GM23338 (cell line): ENCODE results near the gene NCOA7. TPM values are rescaled to one million over a fixed set of nuclear protein-coding genes. Genes with fewer than 3 reads are reported as not detected.

Experiments
- ATAC-seq: fragments of 200-7000 bp; cut with Tn5 transposase; 3 replicates; pipeline ENCODE4 v1.9.1; 2020
- DNase-seq: peaks from one replicate; pipeline ENCODE4 v3.0.0-alpha.2; 2015; ENCODE audit warnings: low spot score
- H2AFZ ChIP-seq: fragments of 200-600 bp; sonication (generic); 2 replicates; pipeline ENCODE4 v1.8.0; 2016; ENCODE audit warnings: antibody characterized with exemption, mild to moderate bottlenecking, moderate library complexity
- H3F3A ChIP-seq: fragments of 200-600 bp; sonication (generic); replicated peaks from 2 replicates; pipeline ENCODE4 v1.8.0; 2017; ENCODE audit warnings: antibody characterized with exemption, mixed run types, low read depth
- H3K27ac ChIP-seq: fragments of 200-600 bp; sonication (generic); 2 replicates; pipeline ENCODE4 v1.6.1; 2016; ENCODE audit warnings: low read depth
- H3K27me3 ChIP-seq: fragments of 200-600 bp; sonication (generic); 2 replicates; pipeline ENCODE4 v1.8.0; 2016; ENCODE audit warnings: mild to moderate bottlenecking, mixed run types, moderate library complexity; ENCODE audit not compliant: insufficient read depth
- H3K36me3 ChIP-seq: fragments of 200-600 bp; sonication (generic); 2 replicates; pipeline ENCODE4 v1.8.0; 2016; ENCODE audit warnings: mild to moderate bottlenecking; ENCODE audit not compliant: insufficient read depth
- H3K4me1 ChIP-seq: fragments of 200-600 bp; sonication (generic); 2 replicates; pipeline ENCODE4 v1.8.0; 2016; ENCODE audit warnings: mild to moderate bottlenecking, moderate library complexity; ENCODE audit not compliant: insufficient read depth
- H3K4me2 ChIP-seq: fragments of 200-600 bp; sonication (generic); 2 replicates; pipeline ENCODE4 v1.7.1; 2017; ENCODE audit warnings: mixed run types
- H3K4me3 ChIP-seq: fragments of 200-600 bp; sonication (generic); 2 replicates; pipeline ENCODE4 v1.6.1; 2016; ENCODE audit warnings: mixed run types
- H3K79me2 ChIP-seq: fragments of 200-600 bp; sonication (generic); replicated peaks from 2 replicates; pipeline ENCODE4 v1.8.0; 2017; ENCODE audit warnings: mild to moderate bottlenecking; ENCODE audit not compliant: insufficient read depth
- H3K9me2 ChIP-seq: fragments of 200-600 bp; sonication (generic); 2 replicates; pipeline ENCODE4 v1.8.0; 2017; ENCODE audit not compliant: insufficient read depth
- H4K20me1 ChIP-seq: fragments of 200-600 bp; sonication (generic); replicated peaks from 2 replicates; pipeline ENCODE4 v1.8.0; 2017; ENCODE audit warnings: mild to moderate bottlenecking; ENCODE audit not compliant: insufficient read depth
- H3K27ac Mint-ChIP-seq: 2 replicates; pipeline ENCODE4 v1.8.0; 2020; ENCODE audit warnings: inconsistent platforms, mild to moderate bottlenecking, moderate library complexity, mixed read lengths
- H3K27me3 Mint-ChIP-seq: 3 replicates; pipeline ENCODE4 v1.8.0; 2022; ENCODE audit warnings: low read depth, mild to moderate bottlenecking, moderate library complexity, mixed read lengths, inconsistent platforms; ENCODE audit not compliant: insufficient read depth, poor library complexity
- H3K36me3 Mint-ChIP-seq: 3 replicates; pipeline ENCODE4 v1.8.0; 2021; ENCODE audit warnings: low read depth, mild to moderate bottlenecking, inconsistent platforms, moderate library complexity, mixed read lengths
- H3K4me1 Mint-ChIP-seq: 3 replicates; pipeline ENCODE4 v1.8.0; 2020; ENCODE audit warnings: mild to moderate bottlenecking, inconsistent platforms, mixed read lengths
- H3K4me3 Mint-ChIP-seq: 3 replicates; pipeline ENCODE4 v1.8.0; 2021; ENCODE audit warnings: moderate library complexity, mild to moderate bottlenecking, inconsistent platforms, mixed read lengths
- H3K9me3 Mint-ChIP-seq: 3 replicates; pipeline ENCODE4 v1.8.0; 2020; ENCODE audit warnings: moderate library complexity, mild to moderate bottlenecking, inconsistent platforms, mixed read lengths
- CREB1 ChIP-seq: fragments of 250-450 bp; sonication (Bioruptor Pico); IDR thresholded peaks from 2 replicates; pipeline ENCODE4 v1.5.0; 2020; ENCODE audit warnings: low read depth, mild to moderate bottlenecking, moderate library complexity
- CTCF ChIP-seq, 2 experiments: fragments of 200-600 bp in 1 of 2; sonication (generic) in 1 of 2; conservative IDR thresholded peaks; 2 replicates each; pipeline versions ENCODE4 v1.5.1 to v1.6.1; 2016 to 2017; ENCODE audit warnings: antibody characterized with exemption in 2 of 2, low read depth in 2 of 2, mild to moderate bottlenecking in 2 of 2, moderate library complexity in 1 of 2
- ETS1 ChIP-seq: IDR thresholded peaks from 2 replicates; pipeline ENCODE4 v1.6.1; 2016; ENCODE audit warnings: antibody characterized with exemption
- EZH2 ChIP-seq: fragments of 200-600 bp; sonication (generic); IDR thresholded peaks from one replicate; pipeline ENCODE4 v1.8.0; 2017; ENCODE audit warnings: antibody characterized with exemption, mild to moderate bottlenecking, low read depth; ENCODE audit not compliant: unreplicated experiment
- EZH2phosphoT487 ChIP-seq: fragments of 200-600 bp; sonication (generic); IDR thresholded peaks from one replicate; pipeline ENCODE4 v1.8.1; 2018; ENCODE audit warnings: antibody characterized with exemption; ENCODE audit not compliant: unreplicated experiment
- JUNB ChIP-seq: IDR thresholded peaks from one replicate; pipeline ENCODE4 v1.6.1; 2016; ENCODE audit warnings: antibody characterized with exemption; ENCODE audit not compliant: unreplicated experiment
- NANOG ChIP-seq: IDR thresholded peaks from 2 replicates; pipeline ENCODE4 v1.6.1; 2016; ENCODE audit warnings: antibody characterized with exemption, borderline replicate concordance
- POLR2AphosphoS5 ChIP-seq: IDR thresholded peaks from 2 replicates; pipeline ENCODE4 v1.6.1; 2016; ENCODE audit warnings: antibody characterized with exemption, low read depth
- REST ChIP-seq: IDR thresholded peaks from one replicate; pipeline ENCODE4 v1.6.1; 2018; ENCODE audit warnings: antibody characterized with exemption; ENCODE audit not compliant: unreplicated experiment
- STAT1 ChIP-seq: IDR thresholded peaks from one replicate; pipeline ENCODE4 v1.6.1; 2016; ENCODE audit warnings: antibody characterized with exemption; ENCODE audit not compliant: unreplicated experiment
- ZNF114 ChIP-seq: fragments of 250-450 bp; sonication (Bioruptor Pico); IDR thresholded peaks from 2 replicates; pipeline ENCODE4 v1.5.0; 2020; ENCODE audit warnings: mild to moderate bottlenecking, moderate library complexity
- ZNF331 ChIP-seq: fragments of 250-450 bp; sonication (Bioruptor Pico); IDR thresholded peaks from 2 replicates; pipeline ENCODE4 v1.5.0; 2020; ENCODE audit warnings: low read depth, mild to moderate bottlenecking, moderate library complexity
- ZNF462 ChIP-seq: fragments of 250-450 bp; sonication (Bioruptor Pico); IDR thresholded peaks from 2 replicates; pipeline ENCODE4 v1.5.0; 2020; ENCODE audit warnings: mild to moderate bottlenecking, moderate library complexity
- polyA plus RNA-seq: library from polyadenylated mRNA; unstranded; fragments of >200 nt; fragmentation: Nextera tagmentation; extraction: Ambion mirVana; gene quantifications from 2 replicates; pipeline ENCODE4 v1.2.1, GENCODE V29; 2016
- total RNA-seq: library from RNA; depleted of rRNA; stranded (reverse); fragments of >200 nt; shearing (Covaris generic); gene quantifications from 2 replicates; pipeline ENCODE4 v1.2.3, GENCODE V29; 2014

The NCOA7 gene
- total and polyA plus RNA-seq, 2 experiments from 2014 or later = 9.3 to 15.7 TPM

GRCh38 chr6:125810445-125810844 is 19.7 kb downstream of the NCOA7 start:
- Histone ChIP-seq H3K4me3 (no peak overlapping the region), H3K27ac (no peak overlapping the region), H3K27me3 (no peaks in the 10 kb centered on the region), H2AFZ (no peak overlapping the region), H3F3A (no peaks in the 10 kb centered on the region), H3K4me1 (no peaks in the 10 kb centered on the region), H3K4me2 (no peak overlapping the region), H3K79me2 (no peaks in the 10 kb centered on the region; the same call in 1 of the 2 replicates), H3K36me3 (no peaks in the 10 kb centered on the region), H4K20me1 (no peaks in the 10 kb centered on the region), H3K9me2 (peaks cover 7% of the 10 kb centered on the region)
- ATAC-seq (no peak), DNase-seq (no peak)
- H3K4me1 Mint-ChIP-seq = no peaks in the 10 kb centered on the region; the same call in 2 of the 3 replicates
- no peaks in the 10 kb centered on the region for H3K9me3 Mint-ChIP-seq
- H3K36me3 Mint-ChIP-seq = no peaks in the 10 kb centered on the region
- no peak overlapping the region for H3K27ac Mint-ChIP-seq
- no peak overlapping the region for H3K4me3 Mint-ChIP-seq
- TF ChIP-seq CTCF (conservative IDR thresholded peaks at IDR 0.05; ENCODE audit: low read depth in 2 of 2) (no peak), CREB1 (CRISPR knock-in tag) (no peak), EZH2 (no peak), ZNF331 (CRISPR knock-in tag) (no peak), ETS1 (no peak), STAT1 (no peak), ZNF114 (no peak), JUNB (no peak), EZH2phosphoT487 (no peak), ZNF462 (CRISPR knock-in tag) (no peak), POLR2AphosphoS5 (no peak), REST (no peak), NANOG (no peak)
- peaks cover 4% of the 10 kb centered on the region for H3K27me3 Mint-ChIP-seq
